GM19238 (cell line): ENCODE data around the gene MRPS5.
"Not testable (repeated sequence)": the region's sequence is repeated elsewhere in the genome, so short reads cannot be mapped to it uniquely, and the experiment has no call there.

Experiments used
- DNase-seq: peaks from one replicate; pipeline ENCODE4 v3.0.0; 2011; ENCODE audit warnings: low spot score; ENCODE audit not compliant: insufficient read length

MRPS5 gene

GRCh38 chr2:95121407-95122196 lies at the start of gene MRPS5:
MRPS5 (minus strand) TSS chr2:95121808; CDS start chr2:95121791, 17 bp downstream.
- peak; percentile 93 for DNase-seq

- no peak for DNase-seq
Observed at GRCh38 chr2:95166065-95166763, 44.6 kb upstream of the MRPS5 start.

GRCh38 chr2:95165371-95166064 lies 43.9 kb upstream of the MRPS5 start, which contains the start of gene ZNF2:
ZNF2 (plus strand) TSS chr2:95165809; CDS start chr2:95176227, 10,418 bp downstream.
- DNase-seq: peak; percentile 98

GRCh38 chr2:95165030-95165370 lies 43.4 kb upstream of the MRPS5 start:
- DNase-seq: no peak

GRCh38 chr2:95159690-95160449 lies 38.3 kb upstream of the MRPS5 start, which contains the start of gene ZNF514:
ZNF514 (minus strand) TSS chr2:95159848; CDS start chr2:95153253, 6,595 bp downstream.
- peak; percentile 79 for DNase-seq

GRCh38 chr2:95158891-95159619 lies 37.4 kb upstream of the MRPS5 start:
- DNase-seq: peak; percentile 21

GRCh38 chr2:95158441-95158840 lies 36.8 kb upstream of the MRPS5 start:
- no peak for DNase-seq

GRCh38 chr2:95149397-95149984 lies 27.9 kb upstream of the MRPS5 start:
- no peak for DNase-seq

- no peak for DNase-seq
Observed at GRCh38 chr2:95143838-95144237, 22.2 kb upstream of the MRPS5 start.

GRCh38 chr2:95138702-95139101 lies 17.1 kb upstream of the MRPS5 start:
- DNase-seq: no peak

GRCh38 chr2:95122197-95122551 lies 566 bp upstream of the MRPS5 start:
- DNase-seq: no peak

- no peak for DNase-seq
Observed at GRCh38 chr2:95121093-95121406, 558 bp downstream of the MRPS5 start.

- DNase-seq: peak; percentile 45
Observed at GRCh38 chr2:95115418-95115817, 6.2 kb downstream of the MRPS5 start.

GRCh38 chr2:95113464-95113863 lies 8.1 kb downstream of the MRPS5 start:
- no peak for DNase-seq

- no peak for DNase-seq
Observed at GRCh38 chr2:95110395-95110794, 11.2 kb downstream of the MRPS5 start.

- no peak for DNase-seq
Observed at GRCh38 chr2:95109260-95109659, 12.3 kb downstream of the MRPS5 start.

- no peak for DNase-seq
Observed at GRCh38 chr2:95106081-95106480, 15.5 kb downstream of the MRPS5 start.

- no peak for DNase-seq
Observed at GRCh38 chr2:95104606-95105005, 17.0 kb downstream of the MRPS5 start.

- no peak for DNase-seq
Observed at GRCh38 chr2:95099910-95100309, 21.7 kb downstream of the MRPS5 start.

- DNase-seq: not testable (repeated sequence)
Observed at GRCh38 chr2:95098273-95098672, 23.3 kb downstream of the MRPS5 start.
